Astrocyte of the spinal cord (primary cell): Measurements from ENCODE around the gene ISY1.

Experiments
- DNase-seq: peaks from one replicate; pipeline ENCODE4 v3.0.0; 2011; ENCODE audit warnings: low read depth, low spot score
- H3K4me3 ChIP-seq: 2 replicates; pipeline ENCODE4 v1.5.1; 2011; ENCODE audit warnings: low read depth, mild to moderate bottlenecking, low read length, moderate library complexity
- in situ Hi-C: cut with HindIII; loops from 2 replicates; pipeline ENCODE4 v1.10.0; 2017; ENCODE audit warnings: low sequenced_read_pairs
- TF ChIP-seq, protein P1 (sequence below): IDR thresholded peaks from 2 replicates; pipeline ENCODE4 v1.5.1; 2012; ENCODE audit warnings: low read depth, mild to moderate bottlenecking, low read length, inconsistent platforms

The ISY1 gene

DNA sequence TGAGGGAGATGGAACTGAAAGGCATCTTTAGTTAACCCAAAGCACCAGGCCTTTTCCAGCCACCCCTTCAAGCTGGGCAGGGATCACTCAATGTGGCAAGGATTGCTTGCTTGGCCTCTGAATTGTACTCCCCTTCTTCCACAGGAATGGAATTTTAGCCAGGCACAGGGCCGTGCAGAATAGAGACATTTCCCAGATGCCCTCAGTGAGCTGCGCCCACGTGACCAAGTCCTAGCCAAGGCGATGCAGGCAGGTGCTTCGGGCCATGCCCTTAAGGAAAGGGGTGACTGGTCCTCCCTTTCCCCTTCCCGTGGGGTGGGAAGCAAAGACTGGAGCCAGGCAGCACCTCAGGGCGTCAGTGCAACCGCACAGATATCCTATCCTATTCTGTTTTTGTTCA lies 82.4 kb downstream of the ISY1 start:
- TF ChIP-seq, protein P1, sequence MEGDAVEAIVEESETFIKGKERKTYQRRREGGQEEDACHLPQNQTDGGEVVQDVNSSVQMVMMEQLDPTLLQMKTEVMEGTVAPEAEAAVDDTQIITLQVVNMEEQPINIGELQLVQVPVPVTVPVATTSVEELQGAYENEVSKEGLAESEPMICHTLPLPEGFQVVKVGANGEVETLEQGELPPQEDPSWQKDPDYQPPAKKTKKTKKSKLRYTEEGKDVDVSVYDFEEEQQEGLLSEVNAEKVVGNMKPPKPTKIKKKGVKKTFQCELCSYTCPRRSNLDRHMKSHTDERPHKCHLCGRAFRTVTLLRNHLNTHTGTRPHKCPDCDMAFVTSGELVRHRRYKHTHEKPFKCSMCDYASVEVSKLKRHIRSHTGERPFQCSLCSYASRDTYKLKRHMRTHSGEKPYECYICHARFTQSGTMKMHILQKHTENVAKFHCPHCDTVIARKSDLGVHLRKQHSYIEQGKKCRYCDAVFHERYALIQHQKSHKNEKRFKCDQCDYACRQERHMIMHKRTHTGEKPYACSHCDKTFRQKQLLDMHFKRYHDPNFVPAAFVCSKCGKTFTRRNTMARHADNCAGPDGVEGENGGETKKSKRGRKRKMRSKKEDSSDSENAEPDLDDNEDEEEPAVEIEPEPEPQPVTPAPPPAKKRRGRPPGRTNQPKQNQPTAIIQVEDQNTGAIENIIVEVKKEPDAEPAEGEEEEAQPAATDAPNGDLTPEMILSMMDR: no peak
- DNase-seq: no peak
- no peak overlapping the region for H3K4me3 ChIP-seq
- in situ Hi-C loops: no loop called here
